Motor neuron (in vitro differentiated cells): ENCODE measurements around the gene AKR1C8. TPM values are rescaled to one million over a fixed set of nuclear protein-coding genes. Genes with fewer than 3 reads are reported as not detected.
A peak's percentile ranks its signal among the peaks of the same experiment; 100 is the strongest.
"Not testable (repeated sequence)": the region's sequence is repeated elsewhere in the genome, so short reads cannot be mapped to it uniquely, and the experiment has no call there.

Experiments used
- ATAC-seq, 8 experiments: fragments of 200-7000 bp; cut with Tn5 transposase; replicated peaks in 6 of 8; 2 replicates each; pipeline ENCODE4 v1.8.0; 2021; ENCODE audit warnings: mild to moderate bottlenecking in 8 of 8, moderate library complexity in 8 of 8
- H3K27ac ChIP-seq, 2 donors: fragments of 250-450 bp; sonication (Bioruptor Pico); 2 replicates each; pipeline ENCODE4 v1.9.0; 2021; ENCODE audit warnings: antibody characterized with exemption in 2 of 2, mild to moderate bottlenecking in 2 of 2, moderate library complexity in 1 of 2
- H3K4me1 ChIP-seq, 2 donors: fragments of 250-450 bp; sonication (Bioruptor Pico); replicated peaks in 1 of 2; 2 replicates each; pipeline ENCODE4 v1.6.1; 2021; ENCODE audit warnings: antibody characterized with exemption in 2 of 2, mild to moderate bottlenecking in 2 of 2, moderate library complexity in 1 of 2
- H3K4me3 ChIP-seq, 5 donors: fragments of 250-450 bp; sonication (Bioruptor Pico); 2 replicates each; pipeline ENCODE4 v1.9.0; 2021; ENCODE audit warnings: antibody characterized with exemption in 5 of 5, mild to moderate bottlenecking in 5 of 5, moderate library complexity in 4 of 5
- WGBS, 10 experiments: fragments of 450-650 bp; shearing (Covaris generic); methylation state at CpG; one replicate each; pipeline ENCODE4 v1.0.0; 2022; 5-methylcytosine and 5-hydroxymethylcytosine counted together
- in situ Hi-C, 9 experiments: fragments of 400-800 bp; cut with MboI; loops; one replicate each; pipeline ENCODE4 v1.15.0; 2021; ENCODE audit warnings: low sequenced_read_pairs in 9 of 9, low pct_unique_long_range_greater_than_20kb in 2 of 9; ENCODE audit not compliant: unreplicated experiment in 9 of 9
- total RNA-seq, 8 experiments: library from RNA; unstranded; fragments of 300-600 nt; gene quantifications; 2 replicates each; pipeline versions ENCODE4 v1.2.3 to v1.2.4, GENCODE V29; 2022

AKR1C8 gene
- total RNA-seq = under 1 TPM in 3 of 8 experiments, not detected in 5; 0.09 to 0.92 (median 0.14) TPM

DNA sequence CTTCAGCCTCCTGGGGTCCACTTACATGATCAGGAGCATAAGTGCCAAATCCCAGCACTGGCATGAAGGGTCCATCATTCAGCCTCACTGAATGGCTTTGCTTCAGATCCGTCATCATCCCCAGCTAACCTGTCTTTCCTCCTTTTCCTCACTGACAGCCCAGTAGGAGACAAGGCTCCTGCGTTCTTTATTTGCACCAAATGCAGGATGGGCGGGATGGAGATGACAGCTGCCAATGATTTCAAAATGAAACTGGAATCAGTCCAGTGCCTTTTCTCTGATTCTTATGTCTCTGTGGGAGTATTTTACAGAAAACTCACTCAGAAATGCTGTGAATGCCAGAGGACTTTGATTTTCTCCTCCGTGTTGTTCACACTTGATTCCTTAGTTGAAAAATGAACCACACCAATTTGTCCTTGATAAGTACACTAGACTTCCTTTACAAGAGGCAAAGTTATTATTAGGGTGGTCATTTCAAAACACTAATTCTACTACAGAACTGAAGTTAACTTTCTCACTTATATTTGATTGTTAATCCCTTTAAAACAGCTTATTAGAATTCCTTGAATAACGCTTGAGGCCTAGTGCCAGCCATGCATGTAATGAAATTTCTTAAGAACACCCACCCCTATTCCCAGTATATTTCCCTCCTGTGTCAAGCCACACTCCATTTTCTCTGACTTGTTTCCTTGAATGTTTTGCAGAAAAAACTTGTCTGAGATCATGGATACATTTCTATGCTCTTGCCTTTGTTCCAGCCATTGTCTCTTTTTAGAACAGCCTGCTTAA, at the start of gene AKR1C8:
Gene AKR1C8, minus strand, starts transcription at position 164 of the 789 bp plus-strand sequence. Its CDS starts 46 bp downstream, at position 118.
- 0 to 80% (median 75%) methylated on average over 2 to 5 of the region's 5 CpGs; no CpG with 5 or more reads in 3 of the 10 experiments for WGBS, 10 experiments
- peak in 2 of 8 experiments; percentile 74 to 78 for ATAC-seq
- no peak within 1 kb of the TSS for H3K4me3 ChIP-seq
- H3K27ac ChIP-seq = no peak within 1 kb of the TSS
- H3K4me1 ChIP-seq = peaks cover 0 to 3% of the 10 kb centered on the region in 2 donors
- in situ Hi-C loops = no loop called here

DNA sequence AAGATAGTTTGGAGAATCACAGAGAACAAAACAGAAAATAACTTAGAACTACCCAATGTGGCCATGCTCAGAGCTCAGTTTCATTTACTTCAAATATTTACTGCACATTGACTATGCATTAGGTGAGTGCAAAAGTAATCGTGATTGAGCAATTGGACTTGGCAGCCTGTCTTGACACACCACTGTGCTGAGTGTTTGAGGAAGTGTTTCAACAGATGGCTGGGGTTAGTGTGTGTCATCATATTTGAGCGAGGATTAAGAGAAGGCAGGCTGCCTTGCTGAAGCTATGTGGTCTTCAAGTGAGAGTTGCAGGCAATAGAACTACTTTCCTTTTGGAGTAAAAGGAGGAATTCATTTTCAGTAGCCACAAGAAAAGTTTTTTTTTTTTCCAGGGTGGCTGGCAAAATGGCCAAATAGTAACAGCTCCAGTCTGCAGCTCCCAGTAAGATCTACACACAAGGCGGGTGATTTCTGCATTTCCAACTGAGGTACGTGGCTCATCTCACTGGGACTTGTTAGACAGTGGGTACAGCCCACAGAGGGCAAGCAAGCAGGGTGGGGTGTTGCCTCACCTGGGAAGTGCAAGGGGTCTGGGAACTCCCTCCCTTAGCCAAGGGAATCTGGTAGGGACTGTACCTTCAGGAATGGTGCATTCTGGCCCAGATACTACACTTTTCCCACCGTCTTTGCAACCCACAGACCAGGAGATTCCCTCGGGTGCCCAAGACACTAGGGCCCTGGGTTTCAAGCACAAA, 49.3 kb upstream of the AKR1C8 start:
- Histone ChIP-seq H3K4me1 (no peaks in the 10 kb centered on the region), H3K4me3 (no peak overlapping the region), H3K27ac (no peak overlapping the region)
- in situ Hi-C loops = no loop called here
- 0 to 92% (median 67%) methylated on average over 1 to 3 of the region's 6 CpGs; no CpG with 5 or more reads in 3 of the 10 experiments for WGBS, 10 experiments
- ATAC-seq = peak in 2 of 8 experiments; percentile 80 to 86

DNA sequence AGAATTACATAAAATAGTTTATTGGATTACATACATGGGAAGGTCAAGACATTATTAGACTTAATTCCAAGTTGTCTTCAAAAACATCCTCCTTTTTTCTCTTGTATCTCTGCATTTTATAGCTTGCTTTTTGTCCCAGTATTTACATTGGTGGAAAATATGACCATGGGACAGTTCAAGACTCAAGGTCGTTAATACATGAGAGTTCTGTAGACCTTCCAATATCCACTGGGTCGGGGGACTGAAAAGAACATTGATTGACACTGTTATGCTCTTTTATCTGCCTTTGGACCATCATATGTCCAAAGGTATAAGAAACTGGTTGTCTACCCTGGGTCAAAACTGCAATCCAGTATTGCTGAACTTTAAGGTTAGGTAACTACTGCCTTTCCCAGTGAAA, 48.4 kb upstream of the AKR1C8 start:
- WGBS, 10 experiments = 0 to 89% (median 55%) methylated on average over 1 to 2 of the region's 2 CpGs

DNA sequence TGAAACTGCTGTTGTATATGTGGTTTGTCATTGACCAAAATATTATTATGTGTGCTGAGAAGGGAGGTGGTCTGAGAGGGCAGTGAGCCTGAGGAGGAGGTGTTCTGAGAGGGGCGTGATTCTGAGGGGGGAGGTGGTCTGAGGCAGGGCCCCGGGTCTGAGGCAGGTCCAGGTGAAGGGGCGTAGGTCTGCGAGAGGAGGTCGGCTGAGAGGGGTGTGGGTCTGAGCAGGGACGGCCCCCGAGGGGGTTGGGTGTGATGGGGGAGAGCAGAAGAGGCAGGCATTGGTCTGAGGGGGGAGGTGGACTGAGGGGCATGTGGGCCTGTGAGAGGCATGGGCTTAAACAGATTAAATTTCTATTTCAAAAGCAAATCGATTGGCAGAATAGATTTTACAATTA, 44.1 kb upstream of the AKR1C8 start:
- ATAC-seq = no peak
- Histone ChIP-seq H3K27ac (no peak overlapping the region), H3K4me3 (no peak overlapping the region), H3K4me1 (no peaks in the 10 kb centered on the region)
- WGBS, 10 experiments = 0 to 71% (median 60%) methylated on average over 1 to 2 of the region's 8 CpGs; no CpG with 5 or more reads in 5 of the 10 experiments
- in situ Hi-C loops = no loop called here

More for the DNA sequence above, 48.4 kb upstream of the AKR1C8 start:
- no peak overlapping the region for H3K4me3 ChIP-seq
- no peaks in the 10 kb centered on the region for H3K4me1 ChIP-seq
- H3K27ac ChIP-seq = no peak overlapping the region
- in situ Hi-C loops = no loop called here
- no peak for ATAC-seq

DNA sequence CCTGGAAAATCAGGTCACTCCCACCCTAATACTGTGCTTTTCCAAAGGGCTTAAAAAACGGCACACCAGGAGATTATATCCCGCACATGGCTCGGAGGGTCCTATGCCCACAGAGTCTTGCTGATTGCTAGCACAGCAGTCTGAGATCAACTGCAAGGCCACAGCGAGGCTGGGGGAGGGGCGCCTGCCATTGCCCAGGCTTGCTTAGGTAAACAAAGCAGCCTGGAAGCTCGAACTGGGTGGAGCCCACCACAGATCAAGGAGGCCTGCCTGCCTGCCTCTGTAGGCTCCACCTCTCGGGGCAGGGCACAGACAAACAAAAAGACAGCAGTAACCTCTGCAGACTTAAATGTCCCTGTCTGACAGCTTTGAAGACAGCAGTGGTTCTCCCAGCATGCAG, 38.0 kb upstream of the AKR1C8 start:
- WGBS, 10 experiments = 20 to 100% (median 50%) methylated on average over 1 to 2 of the region's 7 CpGs; no CpG with 5 or more reads in 7 of the 10 experiments
- H3K4me3 ChIP-seq, ATAC-seq, H3K27ac ChIP-seq, H3K4me1 ChIP-seq, in situ Hi-C loops: not testable (repeated sequence)

DNA sequence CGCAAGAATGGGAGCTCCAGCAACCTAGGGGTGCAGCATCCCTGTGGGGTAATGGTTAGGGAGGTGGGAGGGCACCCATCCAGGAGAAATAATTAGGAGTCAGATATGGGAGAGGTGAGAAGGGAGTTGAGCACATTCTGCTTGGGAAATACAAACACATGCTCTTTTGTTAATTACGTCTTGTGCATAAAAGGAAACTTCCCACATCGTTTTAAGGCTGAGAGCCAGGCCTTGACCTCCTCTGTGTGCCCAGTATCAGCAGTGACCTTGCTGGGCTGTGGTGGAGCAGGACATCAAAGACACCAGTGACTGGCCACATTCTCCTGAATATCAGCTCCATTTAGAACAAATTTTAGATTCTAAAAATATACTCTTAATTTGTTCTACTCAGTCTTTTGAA, 34.3 kb upstream of the AKR1C8 start:
- 0 to 78% (median 50%) methylated on average over 1 to 3 of the region's 3 CpGs; no CpG with 5 or more reads in 6 of the 10 experiments for WGBS, 10 experiments
- in situ Hi-C loops = no loop called here

DNA sequence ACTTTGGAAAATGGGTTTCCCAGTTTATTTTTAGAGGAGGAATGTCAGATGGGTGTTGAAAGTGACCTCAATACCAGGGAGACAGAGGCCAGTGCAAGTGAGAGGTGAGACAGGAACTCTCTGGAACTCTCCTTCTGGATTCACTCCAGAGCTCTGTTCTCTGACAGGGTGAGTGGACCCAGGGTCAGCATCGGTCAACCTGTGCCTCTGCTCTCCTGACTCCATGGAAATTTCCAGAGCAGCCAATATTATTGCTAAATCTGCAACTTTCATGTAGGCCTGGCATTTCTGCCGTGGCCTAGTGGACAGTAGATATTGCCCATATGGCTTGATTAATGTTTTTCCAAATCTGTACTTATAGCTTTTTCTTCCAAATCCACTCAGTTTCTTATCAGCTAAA, 31.9 kb upstream of the AKR1C8 start:
- Histone ChIP-seq H3K27ac (no peak overlapping the region), H3K4me1 (no peaks in the 10 kb centered on the region), H3K4me3 (no peak overlapping the region)
- ATAC-seq = no peak
- WGBS, 10 experiments = 0 to 100% (median 67%) methylated on average over 1 of the region's 2 CpGs; no CpG with 5 or more reads in 5 of the 10 experiments
- in situ Hi-C loops = no loop called here

More for the DNA sequence above, 34.3 kb upstream of the AKR1C8 start:
- Histone ChIP-seq H3K4me3 (no peak overlapping the region), H3K27ac (no peak overlapping the region), H3K4me1 (no peaks in the 10 kb centered on the region)
- ATAC-seq = no peak

DNA sequence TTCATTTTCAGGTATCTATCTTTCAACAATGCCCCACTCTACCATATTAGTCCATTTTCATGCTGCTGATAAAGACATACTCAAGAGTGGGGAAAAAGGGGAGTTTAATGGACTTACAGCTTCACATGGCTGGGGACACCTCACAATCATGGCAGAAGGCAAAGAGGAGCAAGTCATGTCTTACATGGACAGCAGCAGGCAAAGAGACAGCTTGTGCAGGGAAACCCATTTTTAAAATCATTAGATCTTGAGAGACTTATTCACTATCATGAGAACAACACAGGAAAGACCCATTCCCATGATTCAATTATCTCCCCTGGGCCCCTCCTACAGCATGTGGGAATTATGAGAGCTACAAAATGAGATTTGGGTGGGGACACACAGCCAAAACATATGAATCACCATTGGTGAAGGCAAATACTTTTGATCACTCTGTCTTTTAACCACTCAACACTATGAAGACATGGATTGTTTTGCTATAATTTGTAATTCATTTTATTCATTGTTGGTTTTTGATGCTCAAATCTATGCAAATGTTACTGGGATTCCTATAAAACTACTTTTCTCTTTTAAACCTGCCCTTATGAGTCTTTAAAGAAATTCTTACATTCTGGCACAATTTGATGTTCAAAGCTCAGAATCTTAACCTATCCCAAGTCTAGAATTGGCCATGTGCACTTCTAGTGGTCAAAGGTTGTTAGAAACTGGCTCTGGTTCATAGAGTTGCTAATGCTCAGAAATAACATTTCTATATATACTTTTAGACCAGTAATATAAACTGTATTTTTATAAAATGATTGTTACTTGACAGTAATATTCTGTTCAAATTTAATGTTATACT, 27.0 kb upstream of the AKR1C8 start:
- Histone ChIP-seq H3K27ac (no peak overlapping the region), H3K4me1 (no peaks in the 10 kb centered on the region), H3K4me3 (no peak overlapping the region)
- in situ Hi-C loops = no loop called here
- peak in 2 of 8 experiments; percentile 92 to 95 for ATAC-seq

DNA sequence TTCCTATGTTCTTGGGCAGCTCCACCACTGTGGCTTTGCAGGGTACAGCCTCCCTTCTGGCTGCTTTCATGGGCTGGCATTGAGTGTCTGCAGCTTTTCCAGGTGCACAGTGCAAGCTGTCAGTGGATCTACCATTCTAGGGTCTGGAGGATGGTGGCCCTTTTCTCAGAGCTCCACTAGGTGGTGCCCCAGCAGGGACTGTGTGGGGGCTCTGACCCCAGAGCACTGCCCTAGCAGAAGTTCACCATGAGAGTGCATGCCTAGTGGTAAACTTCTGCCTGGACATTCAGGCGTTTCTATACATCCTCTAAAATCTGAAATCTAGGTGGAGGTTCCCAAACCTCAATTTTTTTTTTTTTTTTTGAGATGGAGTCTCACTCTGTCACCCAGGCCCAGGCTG, 25.3 kb upstream of the AKR1C8 start:
- H3K4me1 ChIP-seq, ATAC-seq, H3K27ac ChIP-seq, H3K4me3 ChIP-seq, in situ Hi-C loops: not testable (repeated sequence)
- 0 to 100% (median 60%) methylated on average over 1 of the region's 1 CpG; no CpG with 5 or more reads in 6 of the 10 experiments for WGBS, 10 experiments

DNA sequence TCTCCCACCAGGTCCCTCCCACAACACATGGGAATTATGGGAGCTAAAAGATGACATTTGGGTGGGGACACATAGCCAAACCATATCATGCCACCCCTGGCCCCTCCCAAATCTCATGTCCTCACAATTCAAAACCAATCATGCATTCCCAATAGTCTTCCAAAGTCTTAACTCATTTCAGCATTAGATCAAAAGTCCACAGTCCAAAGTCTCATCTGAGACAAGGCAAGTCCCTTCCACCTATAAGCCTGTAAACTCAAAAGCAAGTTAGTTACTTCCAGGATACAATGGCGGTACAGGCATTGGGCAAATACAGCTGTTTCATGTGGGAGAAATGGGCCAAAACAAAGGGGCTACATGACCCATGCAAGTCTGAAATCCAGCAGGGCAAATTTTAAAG, 24.8 kb upstream of the AKR1C8 start:
- H3K4me1 ChIP-seq, ATAC-seq, in situ Hi-C loops, H3K27ac ChIP-seq, H3K4me3 ChIP-seq: not testable (repeated sequence)
- 60 to 100% (median 78%) methylated on average over 1 of the region's 1 CpG; no CpG with 5 or more reads in 5 of the 10 experiments for WGBS, 10 experiments

DNA sequence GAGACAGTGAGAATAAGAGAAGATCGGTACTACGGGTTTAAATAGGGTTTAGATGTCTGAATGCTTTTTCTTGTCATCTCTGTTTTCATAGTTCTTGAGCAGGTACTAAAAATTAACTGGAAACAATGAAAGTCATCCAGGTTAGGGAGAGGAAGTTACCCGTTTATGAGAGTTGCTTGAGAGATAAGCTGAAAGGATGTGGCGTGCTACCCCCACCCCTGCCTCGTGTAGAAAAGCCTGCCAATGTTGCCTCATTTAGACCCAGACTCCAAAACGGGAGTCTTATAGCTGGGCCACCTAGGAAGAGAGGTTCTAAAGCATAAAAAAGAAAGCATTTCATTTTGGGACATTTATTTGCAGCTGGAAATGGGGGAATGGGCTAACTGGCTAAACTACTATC, 21.8 kb upstream of the AKR1C8 start:
- ATAC-seq = no peak
- no peak overlapping the region for H3K27ac ChIP-seq
- in situ Hi-C loops = no loop called here
- no peaks in the 10 kb centered on the region for H3K4me1 ChIP-seq
- H3K4me3 ChIP-seq = no peak overlapping the region
- WGBS, 10 experiments = 54 to 97% (median 70%) methylated on average over 3 to 6 of the region's 6 CpGs

DNA sequence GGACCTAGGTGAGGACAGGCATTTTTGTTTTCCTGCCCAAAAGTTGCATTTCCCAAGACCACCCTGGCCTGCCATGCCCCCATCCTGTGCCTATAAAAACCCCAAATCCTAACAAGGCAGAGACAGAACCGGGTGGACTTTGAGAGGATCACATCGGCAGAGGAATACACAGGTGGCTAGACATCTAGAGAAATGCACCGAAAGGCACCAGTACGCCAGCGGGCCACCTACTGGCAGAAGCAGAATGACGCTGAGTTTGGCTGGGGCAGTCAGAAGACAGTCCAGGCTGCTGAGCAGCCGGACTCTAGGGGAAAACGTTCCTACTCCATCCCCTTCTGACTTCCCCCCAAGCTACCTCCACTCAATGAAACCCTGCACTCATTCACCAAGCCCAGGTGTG, 14.4 kb upstream of the AKR1C8 start:
- no peak overlapping the region for H3K4me3 ChIP-seq
- 67 to 100% (median 94%) methylated on average over 3 to 7 of the region's 8 CpGs; no CpG with 5 or more reads in 4 of the 10 experiments for WGBS, 10 experiments
- no peaks in the 10 kb centered on the region for H3K4me1 ChIP-seq
- H3K27ac ChIP-seq = no peak overlapping the region
- no peak for ATAC-seq
- in situ Hi-C loops = no loop called here
